Suprapubic skin (tissue), 3 donors: ENCODE data around the gene SRPK3.

Source experiments
- CTCF ChIP-seq, 2 donors: fragments of 200-600 bp in 1 of 2; fragments of 450-650 bp in 1 of 2; sonication (generic) in 1 of 2; IDR thresholded peaks; one replicate each; pipeline ENCODE4 v1.5.1; 2016 to 2019; ENCODE audit warnings: antibody characterized with exemption in 2 of 2, mild to moderate bottlenecking in 1 of 2, moderate library complexity in 1 of 2
- POLR2A ChIP-seq, 2 donors: fragments of 450-650 bp; IDR thresholded peaks; one replicate each; pipeline ENCODE4 v1.6.1; 2017; ENCODE audit warnings: antibody characterized with exemption in 2 of 2, mild to moderate bottlenecking in 2 of 2, moderate library complexity in 2 of 2

GRCh38 chrX:153814591-153815315 lies 33.9 kb downstream of the SRPK3 start:
- TF ChIP-seq CTCF (IDR thresholded peaks at IDR 0.05) (no peak), POLR2A (IDR thresholded peaks at IDR 0.05) (no peak)
